Ramos (cell line): ENCODE results near the gene HOPX.
"Not testable (repeated sequence)": the region's sequence is repeated elsewhere in the genome, so short reads cannot be mapped to it uniquely, and the experiment has no call there.

Source experiments
- in situ Hi-C: fragments of 300-500 bp; cut with MboI; formaldehyde crosslinking; loops from one replicate; pipeline ENCODE4 v1.14.3; 2022; ENCODE audit warnings: low sequenced_read_pairs; ENCODE audit not compliant: unreplicated experiment

Gene HOPX

DNA sequence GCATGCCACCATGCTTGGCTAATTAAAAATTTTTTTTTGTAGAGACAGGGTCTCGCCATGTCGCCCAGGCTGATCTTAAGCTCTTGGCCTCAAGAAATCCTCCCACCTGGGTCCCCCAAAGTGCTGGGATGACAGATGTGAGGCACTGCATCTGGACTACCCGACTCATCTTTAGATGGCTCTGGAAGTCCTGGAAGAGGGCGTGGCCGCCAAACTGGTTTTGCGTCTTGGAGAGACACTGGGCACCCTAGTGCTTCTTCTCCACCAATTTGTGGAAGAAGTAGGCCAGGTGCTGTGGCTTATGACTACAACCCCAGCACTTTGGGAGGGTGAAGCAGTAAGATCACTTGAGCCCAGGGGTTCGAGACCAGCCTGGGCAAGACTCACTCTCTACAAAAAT is 47.6 kb downstream of the HOPX start:
- in situ Hi-C loops: no loop called here

DNA sequence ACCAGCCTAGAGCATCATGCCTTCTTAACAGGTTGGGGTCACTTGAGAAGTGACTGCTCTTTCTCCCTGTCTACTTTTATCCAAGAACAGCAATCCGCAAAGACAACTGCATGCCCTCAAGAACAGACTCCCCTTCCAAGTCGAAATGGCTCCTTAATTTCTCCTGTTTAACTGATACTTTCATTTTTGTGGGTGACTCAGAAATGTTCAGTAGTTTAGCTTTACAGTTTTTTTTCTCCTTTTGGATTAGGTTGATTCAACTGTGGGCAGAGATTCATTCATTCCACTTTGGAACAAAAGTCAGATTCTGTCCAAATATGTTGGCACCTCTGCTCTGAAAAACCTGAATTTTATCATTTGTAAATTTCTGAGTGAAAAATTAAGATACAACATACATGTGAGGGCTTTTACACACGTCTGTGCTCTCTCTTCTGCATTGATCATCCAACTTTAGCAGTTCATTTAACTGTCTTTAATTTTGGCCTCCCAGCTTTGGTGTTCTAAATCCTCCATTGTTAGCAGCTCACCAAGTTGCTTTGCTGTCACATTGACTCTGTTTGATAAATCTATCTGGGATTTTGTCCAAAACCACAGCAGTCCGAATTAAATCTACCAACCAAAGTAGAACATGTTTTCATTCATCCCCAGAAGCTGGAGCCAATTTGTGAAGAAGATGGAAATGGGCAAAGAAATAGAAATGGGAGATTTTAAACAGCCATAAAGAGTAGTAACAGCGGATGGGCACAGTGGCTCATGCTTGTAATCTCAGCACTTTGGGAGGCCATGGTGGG is 50.0 kb downstream of the HOPX start:
- in situ Hi-C loops: no loop called here

- in situ Hi-C loops: no loop called here
These were observed 52.5 kb downstream of the HOPX start for GRCh38 chr4:56628592-56628991.

DNA sequence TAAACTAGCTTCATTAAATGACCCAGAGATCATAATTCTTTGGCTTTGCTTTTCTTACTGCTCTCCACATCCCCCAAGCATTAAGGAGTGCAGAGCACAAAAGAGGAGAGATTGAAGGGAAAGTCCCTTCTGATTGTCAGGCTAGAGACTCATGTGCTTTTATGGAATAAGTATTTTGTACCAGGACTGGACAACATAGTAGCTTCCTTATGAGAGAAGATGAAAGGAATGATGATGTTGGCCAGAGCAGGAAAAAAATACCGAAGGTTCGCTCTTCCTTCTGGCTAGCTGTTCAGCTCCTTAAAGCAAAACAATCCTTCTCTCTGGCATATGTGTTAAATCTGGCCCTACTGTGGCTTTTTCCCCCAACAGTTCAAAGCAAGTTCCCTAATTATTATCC is 53.1 kb downstream of the HOPX start:
- in situ Hi-C loops: no loop called here

DNA sequence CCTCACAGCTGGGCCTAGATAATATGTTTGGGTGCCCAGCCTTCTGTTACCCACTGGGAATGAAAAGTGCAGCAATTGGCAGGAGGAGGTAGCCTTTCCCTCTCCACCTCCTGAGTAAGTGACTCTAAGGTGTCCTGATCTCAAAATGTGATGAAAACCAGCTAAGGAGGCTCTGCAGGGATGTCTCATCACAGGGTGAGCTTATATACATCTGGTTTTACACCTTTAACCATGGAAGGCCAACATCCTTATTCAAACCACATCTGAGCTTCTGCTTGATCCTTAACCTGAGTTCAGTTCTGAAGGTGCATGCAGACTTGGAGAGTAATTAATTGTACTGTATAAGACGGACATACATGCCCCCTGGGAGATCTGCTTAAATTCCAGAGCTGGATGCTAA is 53.7 kb downstream of the HOPX start:
- in situ Hi-C loops: no loop called here

- in situ Hi-C loops: no loop called here
These were observed 54.1 kb downstream of the HOPX start for GRCh38 chr4:56626963-56627362.

DNA sequence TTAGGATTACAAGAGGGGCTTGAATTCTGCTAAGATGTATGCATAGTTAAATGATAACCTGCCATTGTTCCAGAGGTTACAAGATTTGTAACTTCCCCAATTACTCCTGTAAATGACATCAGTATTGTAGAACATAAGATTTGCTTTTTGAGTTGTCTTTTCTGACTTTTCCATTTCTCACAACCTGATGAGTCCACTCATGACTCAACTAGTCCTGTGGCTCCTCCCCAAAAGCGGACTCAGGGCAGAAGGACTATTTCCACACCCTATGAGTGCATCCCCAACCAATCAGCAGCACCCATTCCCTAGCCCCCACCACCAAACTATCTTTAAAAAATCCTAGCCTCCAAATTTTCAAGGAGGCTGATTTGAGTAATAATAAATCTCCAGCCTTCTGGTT is 54.7 kb downstream of the HOPX start:
- in situ Hi-C loops: no loop called here

GRCh38 chr4:56622176-56622575 is 58.9 kb downstream of the HOPX start:
- in situ Hi-C loops: no loop called here

GRCh38 chr4:56619816-56620215 is 61.3 kb downstream of the HOPX start:
- in situ Hi-C loops: no loop called here

DNA sequence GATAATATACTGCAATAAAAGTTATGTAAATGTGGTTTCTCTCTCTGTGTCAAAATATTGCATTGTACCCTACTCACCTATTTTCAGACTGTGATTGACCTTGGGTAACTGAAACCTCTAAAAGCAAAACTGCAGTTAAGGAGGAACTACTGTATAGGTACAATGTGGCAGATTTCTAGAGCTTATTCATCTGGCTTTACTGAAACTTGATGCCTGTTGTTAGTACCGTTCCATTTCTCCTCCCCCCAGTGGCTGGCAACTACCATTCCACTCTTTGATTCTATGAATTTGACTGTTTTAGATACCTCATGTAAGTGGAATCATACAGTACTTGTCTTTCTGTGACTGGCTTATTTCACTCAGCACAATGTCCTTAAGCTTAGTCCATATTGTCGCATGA is 61.9 kb downstream of the HOPX start:
- in situ Hi-C loops: no loop called here

DNA sequence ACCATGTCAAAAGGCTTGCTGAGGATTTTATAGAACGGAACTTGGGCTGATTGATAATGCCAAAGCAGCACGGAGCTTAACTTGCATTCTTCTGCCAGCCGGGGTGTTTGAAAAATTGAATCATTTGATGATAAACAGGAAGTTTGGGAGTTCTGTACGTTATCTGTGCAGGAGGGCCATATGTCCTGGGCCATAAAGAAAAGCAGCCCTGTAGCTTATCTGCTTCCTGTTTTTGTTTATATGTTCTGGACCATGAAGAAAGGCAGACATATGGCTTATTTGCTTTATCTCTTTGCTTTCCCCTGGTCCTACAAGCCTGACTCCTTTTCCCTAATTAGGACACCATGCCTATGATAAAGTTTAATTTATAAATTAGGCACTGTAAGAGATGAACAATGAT is 62.4 kb downstream of the HOPX start:
- in situ Hi-C loops: no loop called here

DNA sequence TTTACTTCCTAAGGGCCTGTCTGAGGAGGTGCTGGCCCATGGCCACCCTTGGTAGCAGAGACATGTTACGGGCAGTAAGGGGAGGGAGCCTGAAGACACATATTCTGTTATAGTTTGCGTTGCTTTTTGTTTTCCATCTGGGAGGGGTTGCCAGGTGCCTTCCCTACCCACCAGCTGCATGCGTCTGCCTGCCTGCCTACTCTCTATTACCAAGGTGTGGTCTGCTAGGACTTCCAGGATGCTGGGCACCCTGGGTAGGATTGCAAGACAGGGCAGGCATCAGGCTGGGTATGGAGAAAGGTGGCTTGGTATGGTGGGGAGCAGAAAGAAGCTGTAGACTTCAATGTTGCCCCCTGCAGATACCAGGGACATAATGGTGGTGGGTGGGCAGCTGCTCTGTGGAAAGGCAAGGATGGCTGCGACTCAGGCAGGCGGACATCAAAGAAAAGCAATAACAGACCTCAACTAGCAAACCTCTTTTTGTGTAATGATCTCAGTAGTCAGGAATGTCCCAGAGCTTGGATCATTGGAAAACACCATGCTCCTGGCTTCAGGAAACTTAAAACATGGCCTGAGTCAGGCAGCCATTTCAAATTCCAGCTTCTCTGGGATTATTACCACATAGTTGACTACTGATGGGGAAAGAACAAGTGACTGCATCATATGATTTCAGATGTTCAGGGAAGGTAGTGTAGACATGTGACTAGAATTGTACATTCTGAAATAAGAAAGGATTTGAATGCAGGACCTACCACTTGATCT is 67.8 kb downstream of the HOPX start:
- in situ Hi-C loops: no loop called here

DNA sequence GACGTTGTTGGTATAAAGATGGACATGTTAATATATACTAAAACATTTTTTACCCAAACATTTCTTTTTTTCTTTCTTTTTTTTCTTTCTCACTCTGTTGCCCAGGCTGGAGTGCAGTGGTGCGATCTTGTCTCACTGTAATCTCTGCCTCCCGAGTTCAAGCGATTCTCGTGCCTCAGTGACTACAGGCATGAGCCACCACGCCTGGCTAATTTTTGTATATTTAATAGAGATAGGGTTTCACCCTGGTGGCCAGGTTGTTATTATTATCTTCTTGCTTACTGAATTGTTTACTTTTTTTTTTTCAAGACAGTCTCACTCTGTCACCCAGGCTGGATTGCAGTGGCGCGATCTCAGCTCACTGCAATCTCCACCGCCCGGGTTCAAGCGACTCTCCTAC is 68.8 kb downstream of the HOPX start:
- in situ Hi-C loops: no loop called here

- in situ Hi-C loops: no loop called here
These were observed 69.6 kb downstream of the HOPX start for GRCh38 chr4:56611501-56611900.

DNA sequence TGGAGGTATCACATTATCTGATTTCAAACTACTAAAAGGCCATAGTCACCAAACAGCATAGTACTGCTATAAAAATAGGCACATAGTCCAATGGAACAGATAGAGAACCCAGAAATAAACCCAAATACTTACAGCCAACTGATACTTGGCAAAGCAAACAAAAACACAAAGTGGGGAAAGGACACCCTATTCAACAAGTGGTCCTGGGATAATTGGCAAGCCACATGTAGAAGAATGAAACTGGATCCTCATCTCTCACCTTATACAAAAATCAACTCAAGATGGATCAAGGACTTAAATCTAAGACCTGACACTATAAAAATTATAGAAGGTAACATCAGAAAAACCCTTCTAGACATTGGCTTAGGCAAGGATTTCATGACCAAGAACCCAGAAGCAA is 70.9 kb downstream of the HOPX start:
- in situ Hi-C loops: not testable (repeated sequence)

- in situ Hi-C loops: no loop called here
These were observed 73.2 kb downstream of the HOPX start for GRCh38 chr4:56607926-56608325.

DNA sequence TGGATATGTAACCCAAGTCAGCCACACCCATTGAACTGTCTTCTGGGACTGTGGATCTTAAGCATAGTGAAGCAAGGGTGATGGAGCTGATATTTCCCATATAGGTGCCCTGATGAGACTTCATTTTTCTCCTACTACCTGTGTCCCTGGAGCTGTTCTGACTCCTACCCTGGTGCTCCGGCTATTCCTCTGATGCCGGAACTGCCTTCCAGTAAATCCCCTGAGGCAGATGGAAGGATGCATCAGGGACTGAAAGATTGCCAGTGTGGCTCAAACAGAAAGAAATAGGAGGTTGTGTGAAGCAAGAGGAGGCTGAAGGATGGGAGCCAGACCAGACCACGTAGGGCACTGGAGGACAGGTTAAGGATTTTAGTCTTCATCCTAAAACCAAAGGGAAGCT is 74.7 kb downstream of the HOPX start:
- in situ Hi-C loops: no loop called here

DNA sequence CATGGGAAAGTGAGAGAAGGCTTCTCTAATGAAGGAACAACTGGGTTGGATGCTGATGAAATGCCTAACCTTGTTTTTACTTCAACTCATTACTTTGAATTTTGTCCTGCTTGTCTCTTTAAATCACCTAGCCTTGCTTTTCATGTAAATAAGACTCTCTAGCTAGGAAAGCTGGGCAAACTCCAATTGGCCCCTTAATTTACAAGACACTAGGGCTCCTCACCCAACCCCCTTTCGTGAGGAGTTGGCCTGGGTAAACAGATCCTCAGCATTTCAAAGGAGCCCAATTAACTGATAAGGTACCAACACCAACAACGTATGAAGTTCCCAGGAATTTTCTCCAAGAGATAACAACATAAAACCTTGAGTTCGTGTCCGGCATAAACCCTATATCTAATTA is 75.6 kb downstream of the HOPX start:
- in situ Hi-C loops: not testable (repeated sequence)

- in situ Hi-C loops: no loop called here
These were observed 77.8 kb downstream of the HOPX start for GRCh38 chr4:56603297-56603696.
